ENCODE measurements around the gene PCDHGB1.
A peak's percentile ranks its signal among the peaks of the same experiment; 100 is the strongest.

DNA sequence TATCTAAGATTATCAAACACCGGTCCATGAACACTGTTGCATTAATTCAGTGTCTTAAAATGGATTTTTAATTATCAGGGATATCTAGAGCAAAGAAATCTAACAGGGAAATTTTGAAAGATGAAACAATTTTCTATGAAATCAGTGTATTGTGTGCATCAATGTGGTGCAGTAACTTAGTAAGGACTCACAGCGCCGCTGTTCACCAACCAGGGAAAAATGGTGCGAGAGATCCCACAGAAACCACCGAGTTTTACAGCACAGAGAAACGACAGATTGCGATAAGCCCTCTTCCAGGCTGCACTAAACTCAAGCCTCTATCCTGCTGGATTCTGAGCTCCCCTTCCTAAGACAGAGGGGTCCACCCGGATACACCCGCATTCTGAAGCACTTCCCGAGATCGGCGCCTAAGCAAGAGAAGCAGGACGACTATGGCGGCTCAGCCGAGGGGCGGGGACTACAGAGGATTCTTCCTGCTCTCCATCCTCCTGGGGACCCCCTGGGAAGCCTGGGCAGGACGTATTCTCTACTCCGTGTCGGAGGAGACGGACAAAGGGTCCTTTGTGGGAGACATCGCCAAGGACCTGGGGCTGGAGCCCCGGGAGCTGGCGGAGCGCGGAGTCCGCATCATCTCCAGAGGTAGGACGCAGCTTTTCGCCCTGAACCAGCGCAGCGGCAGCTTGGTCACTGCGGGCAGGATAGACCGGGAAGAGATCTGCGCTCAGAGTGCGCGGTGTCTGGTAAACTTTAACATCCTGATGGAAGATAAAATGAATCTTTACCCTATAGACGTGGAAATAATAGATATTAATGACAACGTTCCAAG is 32.8 kb downstream of the PCDHGB1 start, which contains the start of gene PCDHGA7:
- TF ChIP-seq, protein P1, sequence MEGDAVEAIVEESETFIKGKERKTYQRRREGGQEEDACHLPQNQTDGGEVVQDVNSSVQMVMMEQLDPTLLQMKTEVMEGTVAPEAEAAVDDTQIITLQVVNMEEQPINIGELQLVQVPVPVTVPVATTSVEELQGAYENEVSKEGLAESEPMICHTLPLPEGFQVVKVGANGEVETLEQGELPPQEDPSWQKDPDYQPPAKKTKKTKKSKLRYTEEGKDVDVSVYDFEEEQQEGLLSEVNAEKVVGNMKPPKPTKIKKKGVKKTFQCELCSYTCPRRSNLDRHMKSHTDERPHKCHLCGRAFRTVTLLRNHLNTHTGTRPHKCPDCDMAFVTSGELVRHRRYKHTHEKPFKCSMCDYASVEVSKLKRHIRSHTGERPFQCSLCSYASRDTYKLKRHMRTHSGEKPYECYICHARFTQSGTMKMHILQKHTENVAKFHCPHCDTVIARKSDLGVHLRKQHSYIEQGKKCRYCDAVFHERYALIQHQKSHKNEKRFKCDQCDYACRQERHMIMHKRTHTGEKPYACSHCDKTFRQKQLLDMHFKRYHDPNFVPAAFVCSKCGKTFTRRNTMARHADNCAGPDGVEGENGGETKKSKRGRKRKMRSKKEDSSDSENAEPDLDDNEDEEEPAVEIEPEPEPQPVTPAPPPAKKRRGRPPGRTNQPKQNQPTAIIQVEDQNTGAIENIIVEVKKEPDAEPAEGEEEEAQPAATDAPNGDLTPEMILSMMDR (IDR thresholded peaks at IDR 0.05) = peak in 2 of 6 experiments; percentile 11 to 14
- no peak for TF ChIP-seq POLR2A (IDR thresholded peaks at IDR 0.05)

Measured in esophagus squamous epithelium (tissue), 4 donors.